Mesodermal cell (in vitro differentiated cells): ENCODE measurements around the gene HTRA1.

Experiments used
- H3K27ac ChIP-seq: 2 replicates; pipeline ENCODE4 v1.7.0; 2013; ENCODE audit warnings: mild to moderate bottlenecking, low read depth, low read length, moderate library complexity; ENCODE audit not compliant: severe bottlenecking
- H3K36me3 ChIP-seq: 2 replicates; pipeline ENCODE4 v1.7.1; 2013; ENCODE audit warnings: mild to moderate bottlenecking, low read length, moderate library complexity; ENCODE audit not compliant: control insufficient read depth, insufficient read depth
- H3K4me1 ChIP-seq: one replicate; pipeline ENCODE4 v1.7.1; 2013; ENCODE audit warnings: mild to moderate bottlenecking, low read length; ENCODE audit not compliant: insufficient read depth, control insufficient read depth, poor library complexity, severe bottlenecking
- H3K4me3 ChIP-seq: 2 replicates; pipeline ENCODE4 v1.7.0; 2013; ENCODE audit warnings: low read length, control low read depth, mild to moderate bottlenecking; ENCODE audit not compliant: insufficient read depth, poor library complexity, severe bottlenecking; ENCODE audit errors: extremely low read depth
- H3K9me3 ChIP-seq: 2 replicates; pipeline ENCODE4 v1.7.1; 2013; ENCODE audit warnings: mild to moderate bottlenecking, low read length, moderate library complexity; ENCODE audit not compliant: control insufficient read depth
- WGBS, 2 experiments: methylation state at CpG; one replicate each; pipeline ENCODE4 v1.1.5; 2013; ENCODE audit warnings: missing lambda C conversion rate in 2 of 2; ENCODE audit not compliant: insufficient coverage in 2 of 2; 5-methylcytosine and 5-hydroxymethylcytosine counted together

The HTRA1 gene

DNA sequence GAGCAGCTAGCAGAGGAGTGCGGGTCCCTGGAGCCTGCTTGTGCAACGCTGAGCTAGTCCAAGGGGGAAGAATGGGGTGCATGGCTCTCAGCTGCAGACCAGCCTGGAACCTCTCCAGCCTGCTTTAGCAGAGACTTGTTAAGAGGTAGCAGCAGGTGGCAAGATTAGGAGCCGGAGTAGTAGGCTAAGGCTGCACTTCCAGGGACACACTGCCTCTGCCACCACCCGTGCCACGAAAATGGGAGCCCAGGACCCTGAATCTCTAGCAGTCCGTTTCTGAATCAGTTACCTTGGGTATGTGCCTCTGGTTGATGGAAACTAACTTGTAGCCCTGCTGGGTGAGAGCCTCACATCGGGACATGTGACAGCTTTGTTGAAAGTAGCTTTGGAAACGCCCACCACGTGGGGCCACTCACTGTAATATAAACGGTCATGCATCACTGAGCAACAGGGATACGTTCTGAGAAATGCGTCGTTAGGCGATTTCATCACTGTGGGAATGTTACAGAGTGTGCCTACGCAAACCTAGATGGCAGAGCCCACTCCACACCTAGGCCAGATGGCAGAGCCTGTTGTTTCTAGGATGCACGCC lies 25.9 kb downstream of the HTRA1 start:
- Histone ChIP-seq H3K4me1 (peaks cover 24% of the 10 kb centered on the region), H3K9me3 (peaks cover 4% of the 10 kb centered on the region), H3K4me3 (no peak overlapping the region), H3K27ac (no peak overlapping the region), H3K36me3 (peaks cover 3% of the 10 kb centered on the region)
- 80 to 87% methylated on average over 16 of the region's 16 CpGs for WGBS, 2 experiments

GRCh38 chr10:122490268-122490667 lies 28.9 kb downstream of the HTRA1 start:
- H3K27ac ChIP-seq = no peak overlapping the region
- H3K36me3 ChIP-seq = peaks cover 3% of the 10 kb centered on the region
- no peaks in the 10 kb centered on the region for H3K9me3 ChIP-seq
- no peak overlapping the region for H3K4me3 ChIP-seq
- no CpG with 5 or more reads among the region's 4 CpGs for WGBS, 2 experiments
- peaks cover 43% of the 10 kb centered on the region for H3K4me1 ChIP-seq

DNA sequence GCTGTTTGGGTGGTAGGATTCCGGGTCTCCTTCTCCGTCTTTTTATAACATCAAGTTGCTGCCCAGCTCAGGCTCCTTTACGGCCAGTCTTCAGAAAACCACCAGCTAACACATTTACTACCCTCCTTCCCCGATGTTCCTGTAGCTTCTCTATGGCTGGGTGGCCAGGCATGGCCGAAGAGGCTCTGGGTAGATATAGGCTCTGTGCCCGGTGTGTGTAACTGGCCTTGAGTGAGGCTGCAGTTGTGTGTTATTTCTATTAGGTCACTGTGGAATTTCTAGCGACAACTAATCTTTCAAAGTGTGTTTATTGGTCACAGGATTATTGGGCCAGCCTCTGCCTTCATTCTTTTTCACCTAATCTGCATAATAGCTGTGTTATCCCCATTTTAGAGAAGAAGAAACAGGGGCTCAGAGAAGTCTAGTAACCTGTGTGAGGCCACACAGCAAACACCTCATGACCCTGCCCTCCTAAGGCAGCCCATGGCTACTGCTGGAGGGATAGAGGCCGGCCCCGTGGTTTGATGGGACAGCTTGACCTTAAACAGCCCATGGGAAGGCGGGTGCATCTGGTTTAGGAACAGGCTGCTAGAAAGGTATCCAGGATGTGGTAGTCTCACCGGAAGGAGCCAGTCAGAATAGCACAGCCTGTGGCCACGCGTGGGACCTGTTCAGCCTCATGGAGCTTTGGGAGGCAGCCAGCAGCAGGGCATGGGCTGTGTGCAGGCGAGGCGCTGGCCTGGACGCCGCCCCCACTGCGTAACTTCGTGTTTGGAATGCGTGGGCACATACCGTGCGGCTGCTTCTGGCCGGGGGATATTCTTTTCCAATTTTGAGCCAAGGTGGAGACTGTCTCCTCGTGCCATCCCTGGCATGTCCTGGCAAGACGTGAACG lies 29.7 kb downstream of the HTRA1 start:
- no peaks in the 10 kb centered on the region for H3K9me3 ChIP-seq
- peaks cover 43% of the 10 kb centered on the region for H3K4me1 ChIP-seq
- WGBS, 2 experiments = 92 to 94% methylated on average over 21 of the region's 26 CpGs
- H3K27ac ChIP-seq = no peak overlapping the region
- no peak overlapping the region for H3K4me3 ChIP-seq
- peaks cover 3% of the 10 kb centered on the region for H3K36me3 ChIP-seq

DNA sequence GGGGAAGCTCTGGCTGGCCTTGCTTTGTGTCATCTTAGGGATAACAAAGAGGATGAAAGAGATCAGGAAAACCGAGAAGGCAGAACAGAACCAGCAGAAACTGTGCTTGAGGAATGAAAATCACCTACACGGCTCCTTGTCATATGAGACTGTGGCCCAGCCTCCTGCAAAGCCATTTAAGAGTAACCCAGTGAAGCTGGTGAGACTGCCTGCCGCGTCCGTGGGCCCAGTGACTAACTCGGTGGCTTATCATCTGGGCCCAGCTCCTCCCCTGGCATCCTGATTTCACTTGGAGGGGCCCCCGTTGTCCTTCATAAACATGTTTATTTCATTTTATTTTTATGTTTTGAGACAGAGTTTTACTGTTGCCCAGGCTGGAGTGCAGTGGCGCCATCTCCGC lies 30.7 kb downstream of the HTRA1 start:
- Histone ChIP-seq H3K4me1 (peaks cover 36% of the 10 kb centered on the region), H3K36me3 (peaks cover 3% of the 10 kb centered on the region), H3K9me3 (peaks cover 3% of the 10 kb centered on the region), H3K27ac (no peak overlapping the region), H3K4me3 (no peak overlapping the region)
- 87 to 100% methylated on average over 5 to 8 of the region's 9 CpGs for WGBS, 2 experiments

DNA sequence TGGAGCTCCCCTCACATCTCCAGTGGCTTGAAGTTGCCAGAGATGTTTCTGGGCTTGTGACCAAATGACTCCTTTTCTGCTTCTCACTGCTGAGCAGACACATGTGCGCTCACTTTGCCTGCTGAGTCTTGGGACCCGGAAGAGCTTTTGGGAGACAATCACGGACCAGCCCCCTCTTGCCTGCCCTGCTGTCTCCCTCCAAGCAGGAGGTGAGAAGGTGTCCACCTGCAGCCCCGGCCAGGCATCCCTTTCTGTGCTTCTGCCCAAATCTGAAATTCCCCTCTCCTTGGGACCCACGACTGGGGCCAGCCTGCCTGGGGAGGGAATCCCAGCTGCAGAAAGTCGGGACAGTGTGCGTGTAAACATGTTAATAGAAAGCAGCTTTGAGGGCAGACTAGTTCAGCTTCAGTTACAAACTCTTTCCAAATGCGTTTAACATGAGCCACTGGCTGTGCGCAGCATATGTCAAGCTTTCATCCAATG lies 31.7 kb downstream of the HTRA1 start:
- Histone ChIP-seq H3K9me3 (peaks cover 3% of the 10 kb centered on the region), H3K36me3 (peaks cover 3% of the 10 kb centered on the region), H3K27ac (no peak overlapping the region), H3K4me3 (no peak overlapping the region), H3K4me1 (peaks cover 33% of the 10 kb centered on the region)
- WGBS, 2 experiments = 90 to 91% methylated on average over 8 to 9 of the region's 9 CpGs

- 92 to 100% methylated on average over 3 to 4 of the region's 4 CpGs for WGBS, 2 experiments
- peaks cover 3% of the 10 kb centered on the region for H3K9me3 ChIP-seq
- H3K4me1 ChIP-seq = peaks cover 33% of the 10 kb centered on the region
- H3K27ac ChIP-seq = no peak overlapping the region
- H3K4me3 ChIP-seq = no peak overlapping the region
- H3K36me3 ChIP-seq = peaks cover 3% of the 10 kb centered on the region
These were observed 32.4 kb downstream of the HTRA1 start for GRCh38 chr10:122493761-122494160.

- Histone ChIP-seq H3K27ac (peak overlapping the region; percentile 57), H3K36me3 (peaks cover 3% of the 10 kb centered on the region), H3K4me3 (no peak overlapping the region), H3K4me1 (peaks cover 33% of the 10 kb centered on the region), H3K9me3 (peaks cover 3% of the 10 kb centered on the region)
- WGBS, 2 experiments = 92 to 94% methylated on average over 6 to 18 of the region's 20 CpGs
These were observed 32.9 kb downstream of the HTRA1 start for GRCh38 chr10:122494173-122494820.

GRCh38 chr10:122494833-122495232 lies 33.5 kb downstream of the HTRA1 start:
- 84 to 89% methylated on average over 12 to 14 of the region's 14 CpGs for WGBS, 2 experiments
- Histone ChIP-seq H3K27ac (peak overlapping the region; percentile 57), H3K9me3 (peaks cover 3% of the 10 kb centered on the region), H3K4me1 (peaks cover 33% of the 10 kb centered on the region), H3K4me3 (no peak overlapping the region), H3K36me3 (peaks cover 3% of the 10 kb centered on the region)

- WGBS, 2 experiments = 53 to 100% methylated on average over 1 to 8 of the region's 12 CpGs
- H3K4me3 ChIP-seq = no peak overlapping the region
These were observed 34.3 kb downstream of the HTRA1 start for GRCh38 chr10:122495406-122496340.

GRCh38 chr10:122497241-122497640 lies 35.9 kb downstream of the HTRA1 start:
- Histone ChIP-seq H3K27ac (no peak overlapping the region), H3K4me1 (peaks cover 28% of the 10 kb centered on the region), H3K36me3 (peaks cover 9% of the 10 kb centered on the region), H3K4me3 (no peak overlapping the region), H3K9me3 (peaks cover 3% of the 10 kb centered on the region)
- 100% methylated on average over 2 of the region's 2 CpGs for WGBS, 2 experiments

More at GRCh38 chr10:122495406-122496340, 34.3 kb downstream of the HTRA1 start:
- peak overlapping the region; percentile 57 for H3K27ac ChIP-seq
- H3K9me3 ChIP-seq = peaks cover 3% of the 10 kb centered on the region
- H3K4me1 ChIP-seq = peaks cover 33% of the 10 kb centered on the region
- peaks cover 9% of the 10 kb centered on the region for H3K36me3 ChIP-seq
